Measurements from ENCODE around the gene HUNK. TPM values are rescaled to one million over a fixed set of nuclear protein-coding genes. Genes with fewer than 3 reads are reported as not detected.

The HUNK gene
- total and polyA plus RNA-seq, 8 donors, result 2.6 to 17.0 (median 9.0) TPM

DNA sequence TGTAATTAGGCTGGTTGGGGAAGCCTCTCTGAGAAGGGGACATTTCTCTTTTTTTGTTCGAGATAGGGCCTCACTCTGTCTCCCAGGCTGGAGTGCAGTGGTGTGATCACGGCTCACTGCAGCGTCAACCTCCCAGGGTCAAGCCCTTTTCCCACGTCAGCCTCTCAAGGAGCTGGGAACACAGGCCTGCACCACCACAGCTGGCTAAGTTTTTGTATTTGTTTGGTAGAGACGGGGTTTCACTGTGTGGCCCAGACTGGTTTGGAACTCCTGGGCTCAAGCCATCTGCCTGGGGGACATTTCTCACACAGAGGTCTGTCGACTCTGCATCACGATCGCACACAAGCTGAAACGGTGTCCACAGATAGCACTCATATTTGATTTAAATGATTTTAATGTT is 39.7 kb downstream of the HUNK start:
- DNase-seq (no peak), FAIRE-seq (no peak), ATAC-seq (no peak)
- H3K4me1 ChIP-seq, result peaks cover 18 to 27% (median 19%) of the 10 kb centered on the region in 3 donors
- intact Hi-C loops (cut with DNase I), result no loop called here
- WGBS, 2 donors, result 73 to 79% methylated on average over 8 to 9 of the region's 9 CpGs
- no peaks in the 10 kb centered on the region for H3K36me3 ChIP-seq
- peak overlapping the region in 1 of 4 donors; percentile 0 for H3K27ac ChIP-seq
- H3K4me3 ChIP-seq, result no peak overlapping the region
- TF ChIP-seq, protein P1, sequence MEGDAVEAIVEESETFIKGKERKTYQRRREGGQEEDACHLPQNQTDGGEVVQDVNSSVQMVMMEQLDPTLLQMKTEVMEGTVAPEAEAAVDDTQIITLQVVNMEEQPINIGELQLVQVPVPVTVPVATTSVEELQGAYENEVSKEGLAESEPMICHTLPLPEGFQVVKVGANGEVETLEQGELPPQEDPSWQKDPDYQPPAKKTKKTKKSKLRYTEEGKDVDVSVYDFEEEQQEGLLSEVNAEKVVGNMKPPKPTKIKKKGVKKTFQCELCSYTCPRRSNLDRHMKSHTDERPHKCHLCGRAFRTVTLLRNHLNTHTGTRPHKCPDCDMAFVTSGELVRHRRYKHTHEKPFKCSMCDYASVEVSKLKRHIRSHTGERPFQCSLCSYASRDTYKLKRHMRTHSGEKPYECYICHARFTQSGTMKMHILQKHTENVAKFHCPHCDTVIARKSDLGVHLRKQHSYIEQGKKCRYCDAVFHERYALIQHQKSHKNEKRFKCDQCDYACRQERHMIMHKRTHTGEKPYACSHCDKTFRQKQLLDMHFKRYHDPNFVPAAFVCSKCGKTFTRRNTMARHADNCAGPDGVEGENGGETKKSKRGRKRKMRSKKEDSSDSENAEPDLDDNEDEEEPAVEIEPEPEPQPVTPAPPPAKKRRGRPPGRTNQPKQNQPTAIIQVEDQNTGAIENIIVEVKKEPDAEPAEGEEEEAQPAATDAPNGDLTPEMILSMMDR (IDR thresholded peaks at IDR 0.05), result no peak
- no peaks in the 10 kb centered on the region for H3K9me3 ChIP-seq
- no peaks in the 10 kb centered on the region for H3K27me3 ChIP-seq

DNA sequence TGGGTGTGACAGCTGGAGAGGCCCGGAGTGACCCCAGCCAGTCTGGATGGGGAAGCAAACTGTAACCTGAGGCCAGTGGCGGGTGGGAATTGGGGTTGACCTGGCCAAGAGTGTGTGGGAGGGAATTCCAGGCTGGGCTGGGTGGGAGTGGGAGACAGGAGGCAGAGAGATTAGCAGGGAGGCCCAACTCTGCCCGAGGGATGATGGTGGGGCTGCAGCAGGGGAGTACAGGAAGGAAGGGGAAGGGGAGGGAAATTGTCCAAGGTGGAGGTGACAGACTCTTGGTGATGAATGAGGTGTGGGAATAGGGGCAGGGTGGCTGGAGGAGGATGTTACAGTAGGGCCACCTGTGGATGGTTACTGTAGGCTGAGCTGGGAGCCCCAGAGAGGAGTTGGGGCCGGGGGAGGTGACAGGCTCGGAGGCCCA is 40.4 kb downstream of the HUNK start:
- DNase-seq, result no peak
- no peak for FAIRE-seq
- 77 to 85% methylated on average over 5 of the region's 5 CpGs for WGBS, 2 donors
- no peak for ATAC-seq
- H3K27me3 ChIP-seq, result no peaks in the 10 kb centered on the region
- TF ChIP-seq, protein P1 (IDR thresholded peaks at IDR 0.05), result no peak
- H3K4me3 ChIP-seq, result no peak overlapping the region
- peaks cover 12 to 20% (median 13%) of the 10 kb centered on the region in 3 donors for H3K4me1 ChIP-seq
- H3K9me3 ChIP-seq, result no peaks in the 10 kb centered on the region
- peak overlapping the region in 1 of 4 donors; percentile 0 for H3K27ac ChIP-seq
- H3K36me3 ChIP-seq, result no peaks in the 10 kb centered on the region
- intact Hi-C loops (cut with DNase I), result no loop called here

DNA sequence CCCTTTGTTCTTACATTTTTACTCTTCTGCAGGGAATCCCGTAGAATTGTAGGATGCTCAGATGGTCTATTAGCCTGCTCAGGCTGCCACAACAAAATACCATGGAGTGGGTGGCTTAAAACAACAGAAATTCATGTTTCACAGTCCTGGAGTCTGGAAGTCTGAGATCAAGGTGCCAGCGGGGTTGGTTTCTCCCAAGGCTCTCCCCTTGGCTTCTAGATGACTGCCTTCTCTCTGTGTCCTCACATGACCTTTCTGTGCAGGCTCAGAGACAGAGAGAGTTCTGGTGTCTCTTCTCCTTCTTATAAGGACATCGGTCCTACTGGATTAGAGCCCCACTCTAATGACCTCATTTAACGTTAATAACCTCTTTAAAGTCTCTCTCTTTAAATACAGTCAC is 41.7 kb downstream of the HUNK start:
- TF ChIP-seq, protein P1 (IDR thresholded peaks at IDR 0.05), result no peak

DNA sequence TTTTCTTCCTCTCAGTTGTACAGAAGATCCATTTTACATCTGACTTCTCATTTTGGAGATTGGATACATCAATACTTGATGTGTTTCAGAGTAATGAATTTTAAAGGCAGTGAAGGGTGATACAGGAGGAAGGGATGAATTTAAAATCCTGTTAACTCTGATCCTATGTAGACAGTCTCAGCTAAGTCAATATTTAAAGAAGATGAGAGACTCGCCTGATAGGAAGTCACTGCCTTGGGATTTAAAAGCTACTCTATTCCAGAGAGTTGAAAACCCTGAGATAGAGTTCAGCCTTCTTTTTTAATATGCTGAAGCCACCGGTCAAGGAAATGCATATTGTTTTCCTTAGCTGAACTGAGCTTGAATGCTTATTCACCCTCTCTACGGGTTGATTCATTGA is 42.7 kb downstream of the HUNK start:
- no peak overlapping the region for H3K27ac ChIP-seq
- DNase-seq (no peak), FAIRE-seq (no peak), ATAC-seq (peak in 1 of 4 donors; percentile 24)
- TF ChIP-seq, protein P1 (IDR thresholded peaks at IDR 0.05), result no peak
- H3K36me3 ChIP-seq, result no peaks in the 10 kb centered on the region
- no peaks in the 10 kb centered on the region for H3K9me3 ChIP-seq
- H3K27me3 ChIP-seq, result no peaks in the 10 kb centered on the region
- intact Hi-C loops (cut with DNase I), result no loop called here
- H3K4me3 ChIP-seq, result no peak overlapping the region
- WGBS, 2 donors, result 72 to 80% methylated on average over 3 of the region's 3 CpGs
- peaks cover 0 to 7% (median 4%) of the 10 kb centered on the region in 3 donors for H3K4me1 ChIP-seq

More for the DNA sequence above, 41.7 kb downstream of the HUNK start:
- no peak overlapping the region for H3K27ac ChIP-seq
- WGBS, 2 donors, result 34 to 49% methylated on average over 4 of the region's 4 CpGs
- peaks cover under 1 to 11% (median 4%) of the 10 kb centered on the region in 3 donors for H3K4me1 ChIP-seq
- intact Hi-C loops (cut with DNase I), result no loop called here
- peak in 3 of 4 donors; percentile 35 to 69 (median 52) for ATAC-seq
- no peaks in the 10 kb centered on the region for H3K9me3 ChIP-seq
- no peaks in the 10 kb centered on the region for H3K36me3 ChIP-seq
- H3K27me3 ChIP-seq, result no peaks in the 10 kb centered on the region
- FAIRE-seq, result no peak
- H3K4me3 ChIP-seq, result no peak overlapping the region
- no peak for DNase-seq

GRCh38 chr21:31917108-31917507 is 44.3 kb downstream of the HUNK start:
- peak in 1 of 4 donors; percentile 10 for ATAC-seq
- Histone ChIP-seq H3K4me3 (no peak overlapping the region), H3K27ac (peak overlapping the region in 1 of 4 donors; percentile 5), H3K9me3 (no peaks in the 10 kb centered on the region), H3K4me1 (peaks cover 0 to 7% (median 4%) of the 10 kb centered on the region in 3 donors), H3K36me3 (no peaks in the 10 kb centered on the region), H3K27me3 (no peaks in the 10 kb centered on the region)
- 73 to 76% methylated on average over 7 of the region's 7 CpGs for WGBS, 2 donors
- TF ChIP-seq, protein P1 (IDR thresholded peaks at IDR 0.05), result no peak
- intact Hi-C loops (cut with DNase I), result no loop called here
- FAIRE-seq, result no peak
- no peak for DNase-seq
